GM12864 (cell line): Measurements from ENCODE around the gene CKS1B.

ENCODE experiments used
- DNase-seq: peaks from one replicate; pipeline ENCODE4 v3.0.0-alpha.2; 2011; ENCODE audit warnings: low read depth
- H3K4me3 ChIP-seq: 2 replicates; pipeline ENCODE4 v1.5.1; 2011; ENCODE audit warnings: mild to moderate bottlenecking, low read depth, low read length, control low read depth
- TF ChIP-seq, protein P1 (sequence below): IDR thresholded peaks from 2 replicates; pipeline ENCODE4 v1.5.1; 2011; ENCODE audit warnings: low read depth, mild to moderate bottlenecking, moderate library complexity, low read length, control low read depth, inconsistent platforms; ENCODE audit errors: missing control alignments

The CKS1B gene

DNA sequence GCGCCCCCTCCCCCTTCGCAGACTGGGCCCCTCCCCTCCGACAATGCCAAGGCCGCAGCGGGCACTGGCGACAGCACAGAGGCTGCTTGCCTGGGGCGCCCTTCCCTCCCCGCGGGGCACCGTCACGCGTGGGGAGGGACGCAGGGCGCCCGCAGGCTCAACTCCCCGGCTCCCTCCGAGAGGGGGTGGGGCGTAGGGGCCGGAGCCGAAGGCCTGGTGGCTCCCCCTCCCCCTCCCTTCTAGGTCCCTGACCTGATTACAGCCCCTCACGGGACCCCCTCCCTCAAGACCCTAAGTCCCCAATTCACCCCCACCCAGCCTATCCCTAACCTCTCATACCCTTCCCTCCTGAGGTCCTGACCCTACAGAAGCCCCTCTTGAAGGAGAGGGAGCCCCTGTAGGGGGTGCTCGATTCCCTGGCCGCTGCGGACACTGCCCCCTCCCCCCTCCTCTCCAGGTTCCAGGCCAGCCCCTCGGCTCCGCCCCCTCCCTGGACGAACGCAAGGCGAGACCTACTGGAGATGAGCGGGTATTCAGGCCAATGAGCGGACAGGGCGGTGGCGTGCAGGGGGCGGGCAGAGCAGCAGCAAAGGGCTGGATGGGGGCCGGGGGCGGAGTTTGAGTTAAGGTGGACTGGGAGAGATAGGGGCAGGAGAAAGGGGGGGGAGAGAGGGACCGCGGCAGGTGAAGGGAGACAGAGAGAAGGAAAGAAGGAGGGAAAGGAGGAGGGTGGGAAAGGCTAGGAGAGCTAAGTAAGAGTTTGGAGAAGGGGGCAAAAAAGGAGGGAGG is 27.4 kb downstream of the CKS1B start:
- H3K4me3 ChIP-seq = peak overlapping the region; percentile 73
- TF ChIP-seq, protein P1, sequence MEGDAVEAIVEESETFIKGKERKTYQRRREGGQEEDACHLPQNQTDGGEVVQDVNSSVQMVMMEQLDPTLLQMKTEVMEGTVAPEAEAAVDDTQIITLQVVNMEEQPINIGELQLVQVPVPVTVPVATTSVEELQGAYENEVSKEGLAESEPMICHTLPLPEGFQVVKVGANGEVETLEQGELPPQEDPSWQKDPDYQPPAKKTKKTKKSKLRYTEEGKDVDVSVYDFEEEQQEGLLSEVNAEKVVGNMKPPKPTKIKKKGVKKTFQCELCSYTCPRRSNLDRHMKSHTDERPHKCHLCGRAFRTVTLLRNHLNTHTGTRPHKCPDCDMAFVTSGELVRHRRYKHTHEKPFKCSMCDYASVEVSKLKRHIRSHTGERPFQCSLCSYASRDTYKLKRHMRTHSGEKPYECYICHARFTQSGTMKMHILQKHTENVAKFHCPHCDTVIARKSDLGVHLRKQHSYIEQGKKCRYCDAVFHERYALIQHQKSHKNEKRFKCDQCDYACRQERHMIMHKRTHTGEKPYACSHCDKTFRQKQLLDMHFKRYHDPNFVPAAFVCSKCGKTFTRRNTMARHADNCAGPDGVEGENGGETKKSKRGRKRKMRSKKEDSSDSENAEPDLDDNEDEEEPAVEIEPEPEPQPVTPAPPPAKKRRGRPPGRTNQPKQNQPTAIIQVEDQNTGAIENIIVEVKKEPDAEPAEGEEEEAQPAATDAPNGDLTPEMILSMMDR = peak; percentile 29
- DNase-seq = peak; percentile 96

DNA sequence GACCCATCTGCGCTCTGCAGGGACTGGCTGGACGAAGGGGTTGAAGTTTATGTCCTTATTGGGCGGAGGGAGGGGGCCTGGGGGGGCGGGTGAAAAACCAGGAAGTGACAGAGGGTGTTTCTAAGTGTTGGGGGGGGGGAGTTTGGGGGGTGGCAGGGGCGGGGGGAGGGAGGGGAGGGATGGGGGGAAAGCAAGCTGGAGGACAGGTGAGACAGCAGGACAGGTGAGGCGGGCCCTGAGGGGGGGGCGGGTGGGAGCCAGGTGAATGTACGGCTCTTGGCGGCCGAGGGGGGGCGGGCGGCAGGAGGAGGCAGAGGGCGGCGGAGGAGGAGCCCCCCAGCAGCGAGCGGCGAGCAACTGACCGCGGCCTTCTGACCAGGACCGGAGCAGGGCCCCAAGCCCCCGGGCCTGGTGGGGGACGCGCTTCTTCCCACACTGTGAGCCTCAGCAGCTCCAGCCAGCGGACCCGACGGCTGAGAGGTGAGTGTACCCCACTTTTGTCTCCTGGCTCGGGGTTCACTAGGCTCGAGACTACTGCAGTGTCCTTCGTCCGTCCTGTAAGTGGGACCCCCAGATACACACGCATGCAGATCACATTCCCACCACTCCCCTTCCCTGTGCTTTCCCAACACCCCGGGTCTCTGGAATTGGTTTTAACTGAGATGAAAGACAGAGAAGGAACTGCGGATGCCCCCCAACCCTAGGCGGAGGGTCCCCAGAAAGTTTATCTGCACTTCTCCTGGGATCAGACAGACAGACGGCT is 28.2 kb downstream of the CKS1B start, which contains the start of gene ZBTB7B:
ZBTB7B (plus strand) TSS at position 339 of the 763 bp plus-strand sequence. CDS start 11,859 bp downstream, outside the sequence.
- DNase-seq = no peak
- TF ChIP-seq, protein P1 = no peak

DNA sequence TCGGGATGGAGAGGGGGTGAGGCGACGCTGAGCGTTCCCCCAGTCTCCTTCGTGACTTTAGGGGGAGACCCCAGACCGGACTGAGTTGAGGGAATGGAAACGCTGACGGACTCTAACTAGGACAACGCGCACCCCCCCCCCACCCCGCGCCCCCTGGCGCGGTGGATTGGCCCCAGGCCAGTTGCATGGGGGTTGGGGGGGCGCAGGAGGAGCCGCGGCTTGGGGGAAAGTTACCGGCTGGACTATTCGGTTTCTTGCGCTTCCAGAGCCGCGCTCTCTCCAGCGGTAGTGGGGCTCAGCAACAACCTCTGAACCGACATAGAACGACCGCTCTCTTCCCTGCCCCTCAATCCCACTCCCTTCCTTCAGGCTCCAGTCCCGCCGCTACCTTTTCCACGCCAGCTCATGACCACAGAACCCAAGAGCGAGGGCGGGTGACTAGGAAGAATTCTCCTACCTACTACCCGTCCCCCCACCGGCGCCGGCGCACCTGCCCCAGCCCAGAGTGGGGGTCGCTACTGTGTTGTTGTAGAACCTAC is 28.8 kb downstream of the CKS1B start:
- DNase-seq = no peak
- TF ChIP-seq, protein P1 = no peak
- peak overlapping the region; percentile 91 for H3K4me3 ChIP-seq

More for the DNA sequence above, 28.2 kb downstream of the CKS1B start, which contains the start of gene ZBTB7B:
- H3K4me3 ChIP-seq = peak within 1 kb of the TSS; percentile 91

DNA sequence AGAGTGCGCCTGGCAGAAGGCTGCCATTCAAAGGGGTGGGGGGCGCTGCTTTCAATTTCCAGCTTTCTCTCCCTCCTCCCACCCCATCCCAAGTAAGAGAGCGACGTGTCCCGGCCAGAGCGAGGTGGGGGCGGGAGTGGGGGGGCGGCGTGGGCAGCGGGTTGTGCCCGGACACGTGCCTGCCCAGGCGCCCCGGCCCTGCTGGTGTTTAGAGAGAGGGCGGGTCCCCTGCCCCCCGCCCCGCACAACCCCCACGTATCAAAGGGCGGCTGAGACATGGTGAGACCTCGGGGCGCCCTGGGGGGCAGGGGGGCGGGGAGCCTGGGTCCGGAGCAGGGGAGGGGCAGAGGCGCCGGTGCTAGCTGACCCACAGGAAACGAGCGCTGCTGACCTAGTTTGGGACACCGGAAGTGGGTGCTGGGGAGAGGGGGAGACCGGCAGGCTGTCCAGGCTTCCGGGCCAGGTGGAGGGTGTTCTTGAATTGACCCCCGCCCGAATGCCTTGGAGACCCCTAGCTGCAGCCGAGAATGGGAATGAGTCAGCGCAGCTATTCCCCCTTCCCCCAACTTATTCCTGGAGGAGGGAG is 29.4 kb downstream of the CKS1B start:
- DNase-seq = no peak
- H3K4me3 ChIP-seq = peak overlapping the region; percentile 91
- TF ChIP-seq, protein P1 = no peak

DNA sequence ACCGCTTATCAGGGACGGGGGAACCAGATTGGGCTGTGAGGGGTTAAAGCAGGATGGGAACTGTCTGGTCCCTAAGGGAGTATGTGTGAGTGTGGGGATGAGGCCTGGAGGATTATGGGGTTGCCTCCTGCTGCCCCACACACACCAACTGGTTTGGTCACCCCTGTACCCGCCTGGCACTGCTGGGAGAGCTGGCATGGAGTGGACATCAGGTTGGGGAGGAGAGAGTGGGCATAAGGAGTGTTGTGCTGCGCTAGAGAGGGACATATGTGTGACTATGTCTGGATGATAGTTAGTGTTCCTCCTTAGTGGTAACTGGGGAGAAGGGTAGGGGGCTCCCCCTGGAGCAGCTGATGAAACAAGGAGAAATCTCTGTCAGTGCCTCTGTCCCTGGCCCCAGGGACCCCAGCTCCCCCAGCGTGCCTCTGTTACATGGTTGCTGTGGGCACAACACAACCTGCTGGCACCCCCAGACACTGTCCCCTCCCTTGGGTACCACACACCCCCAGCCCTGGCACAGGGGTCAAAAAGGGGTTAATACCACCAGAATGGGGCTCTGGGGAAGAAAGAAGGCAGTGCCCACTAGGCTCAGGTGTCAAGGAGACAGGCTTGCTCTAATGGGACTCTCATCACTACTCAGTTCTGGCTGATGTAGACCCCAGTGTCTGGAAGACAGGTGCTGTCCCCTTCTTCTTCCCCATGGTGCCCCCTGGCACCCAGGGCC is 30.0 kb downstream of the CKS1B start:
- H3K4me3 ChIP-seq = peak overlapping the region; percentile 91
- no peak for DNase-seq
- TF ChIP-seq, protein P1 = no peak
